Nephron (organoid): ENCODE results near the gene MYCN.
A peak's percentile ranks its signal among the peaks of the same experiment; 100 is the strongest.

Source experiments
- H3K27ac Mint-ChIP-seq, 3 experiments: 2 replicates each; pipeline ENCODE4 v1.8.0; 2020; ENCODE audit warnings: mixed read lengths in 3 of 3, mild to moderate bottlenecking in 2 of 3, moderate library complexity in 1 of 3
- H3K27me3 Mint-ChIP-seq: 2 replicates; pipeline ENCODE4 v1.8.0; 2021; ENCODE audit warnings: low read depth, mild to moderate bottlenecking, moderate library complexity, mixed read lengths
- H3K36me3 Mint-ChIP-seq: 2 replicates; pipeline ENCODE4 v1.8.0; 2020; ENCODE audit warnings: low read depth, mixed read lengths
- H3K4me1 Mint-ChIP-seq: 2 replicates; pipeline ENCODE4 v1.8.0; 2020; ENCODE audit warnings: mixed read lengths
- H3K4me3 Mint-ChIP-seq, 3 experiments: 2 replicates each; pipeline ENCODE4 v1.8.0; 2020; ENCODE audit warnings: mild to moderate bottlenecking in 3 of 3, mixed read lengths in 3 of 3, moderate library complexity in 2 of 3
- H3K9me3 Mint-ChIP-seq: 2 replicates; pipeline ENCODE4 v1.8.0; 2020; ENCODE audit warnings: mixed read lengths
- TF ChIP-seq, protein P1 (sequence below), 3 experiments: fragments of 200-600 bp; sonication (generic); IDR thresholded peaks; one replicate each; pipeline ENCODE4 v1.5.0; 2021; ENCODE audit warnings: antibody characterized with exemption in 3 of 3; ENCODE audit not compliant: unreplicated experiment in 3 of 3

Gene MYCN

DNA sequence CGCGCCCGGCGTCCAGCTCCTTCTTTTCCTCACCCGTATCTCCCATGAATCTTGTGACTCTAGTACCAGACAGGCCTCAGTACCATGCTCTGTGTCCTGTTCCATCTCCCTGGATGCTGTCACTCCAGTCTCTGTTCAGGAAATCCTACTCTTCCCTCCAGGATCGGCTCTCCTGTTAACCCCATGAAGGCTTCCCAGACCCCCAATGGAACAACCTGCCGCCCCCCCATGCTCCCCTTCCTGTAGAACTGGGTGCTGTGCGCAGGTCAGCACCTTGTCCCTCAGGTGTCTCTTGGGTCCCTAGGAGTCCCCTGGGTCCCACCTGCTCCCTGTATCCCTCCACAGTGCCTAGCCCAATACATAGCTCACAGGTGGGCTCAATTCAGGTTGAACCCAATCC lies 41.3 kb downstream of the MYCN start:
- peaks cover 8% of the 10 kb centered on the region for H3K27me3 Mint-ChIP-seq

DNA sequence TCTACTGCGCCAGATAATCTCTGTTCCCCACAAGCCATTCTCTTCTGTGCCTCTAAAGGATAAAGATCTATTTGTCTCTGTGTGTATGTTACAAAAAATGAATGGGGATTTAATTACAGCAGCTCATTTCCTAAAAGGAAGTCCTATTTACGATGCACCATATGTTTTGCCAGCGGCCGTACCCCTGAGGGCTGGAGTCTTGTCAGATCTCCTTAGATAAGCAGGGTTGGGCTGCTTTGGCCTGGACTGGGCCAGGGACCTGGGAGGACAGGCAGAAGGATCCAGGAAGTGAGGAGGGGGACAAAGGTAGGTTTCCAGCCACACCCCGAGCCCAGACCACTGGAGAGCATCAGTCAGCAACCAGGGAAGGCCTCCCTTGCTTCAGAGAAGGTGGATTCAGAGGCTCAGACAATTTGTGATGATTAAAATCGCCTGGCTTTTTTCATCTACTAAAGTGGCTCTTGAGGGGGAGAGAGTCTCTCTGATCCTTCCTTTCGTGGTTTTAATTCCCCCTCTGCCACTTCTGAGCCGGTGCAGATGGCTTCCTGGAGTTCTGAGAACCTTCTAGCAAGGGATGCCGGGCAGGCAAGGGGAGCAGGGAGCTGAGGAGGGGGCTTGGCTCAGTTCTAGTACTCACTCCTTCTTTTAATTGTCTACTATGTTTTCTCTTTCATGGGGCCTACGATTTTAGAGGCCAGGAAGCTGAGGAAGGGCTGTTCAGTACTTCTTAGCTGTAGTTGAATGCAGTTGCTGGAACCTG lies 42.1 kb downstream of the MYCN start:
- peaks cover 8% of the 10 kb centered on the region for H3K27me3 Mint-ChIP-seq
- TF ChIP-seq, protein P1, sequence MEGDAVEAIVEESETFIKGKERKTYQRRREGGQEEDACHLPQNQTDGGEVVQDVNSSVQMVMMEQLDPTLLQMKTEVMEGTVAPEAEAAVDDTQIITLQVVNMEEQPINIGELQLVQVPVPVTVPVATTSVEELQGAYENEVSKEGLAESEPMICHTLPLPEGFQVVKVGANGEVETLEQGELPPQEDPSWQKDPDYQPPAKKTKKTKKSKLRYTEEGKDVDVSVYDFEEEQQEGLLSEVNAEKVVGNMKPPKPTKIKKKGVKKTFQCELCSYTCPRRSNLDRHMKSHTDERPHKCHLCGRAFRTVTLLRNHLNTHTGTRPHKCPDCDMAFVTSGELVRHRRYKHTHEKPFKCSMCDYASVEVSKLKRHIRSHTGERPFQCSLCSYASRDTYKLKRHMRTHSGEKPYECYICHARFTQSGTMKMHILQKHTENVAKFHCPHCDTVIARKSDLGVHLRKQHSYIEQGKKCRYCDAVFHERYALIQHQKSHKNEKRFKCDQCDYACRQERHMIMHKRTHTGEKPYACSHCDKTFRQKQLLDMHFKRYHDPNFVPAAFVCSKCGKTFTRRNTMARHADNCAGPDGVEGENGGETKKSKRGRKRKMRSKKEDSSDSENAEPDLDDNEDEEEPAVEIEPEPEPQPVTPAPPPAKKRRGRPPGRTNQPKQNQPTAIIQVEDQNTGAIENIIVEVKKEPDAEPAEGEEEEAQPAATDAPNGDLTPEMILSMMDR (IDR thresholded peaks at IDR 0.05; ENCODE audit: unreplicated experiment in 3 of 3) = no peak
- peak overlapping the region in 1 of 3 experiments; percentile 9 for H3K4me3 Mint-ChIP-seq
- peaks cover 20% of the 10 kb centered on the region for H3K4me1 Mint-ChIP-seq
- H3K36me3 Mint-ChIP-seq = no peaks in the 10 kb centered on the region
- no peaks in the 10 kb centered on the region for H3K9me3 Mint-ChIP-seq
- peak overlapping the region; percentile 19 to 56 (median 23) for H3K27ac Mint-ChIP-seq

More for the DNA sequence above, 41.3 kb downstream of the MYCN start:
- TF ChIP-seq, protein P1 (IDR thresholded peaks at IDR 0.05; ENCODE audit: unreplicated experiment in 3 of 3) = no peak
- Mint-ChIP-seq H3K4me1 (peaks cover 20% of the 10 kb centered on the region), H3K27ac (no peak overlapping the region), H3K4me3 (no peak overlapping the region), H3K9me3 (no peaks in the 10 kb centered on the region), H3K36me3 (no peaks in the 10 kb centered on the region)

DNA sequence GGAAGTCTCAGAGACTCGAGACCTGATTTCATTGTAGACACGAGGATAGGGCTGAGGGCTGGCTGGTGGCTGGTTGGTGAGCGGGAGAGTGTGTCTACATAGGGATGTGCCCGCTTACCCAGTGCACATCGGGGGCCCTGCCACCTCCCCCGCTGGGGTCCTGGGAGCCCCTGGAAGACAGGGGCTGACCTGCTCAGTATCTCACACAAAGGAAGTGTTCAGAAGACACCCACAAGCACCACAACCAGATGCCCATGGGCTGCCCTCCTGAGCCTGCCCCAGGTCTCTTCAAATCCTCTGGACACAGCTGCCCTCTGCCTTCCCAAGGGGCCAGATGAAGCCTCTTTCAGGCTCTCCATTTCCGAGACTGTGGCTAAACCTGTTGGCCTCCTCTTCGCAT lies 43.1 kb downstream of the MYCN start:
- Mint-ChIP-seq H3K36me3 (no peaks in the 10 kb centered on the region), H3K4me1 (peaks cover 21% of the 10 kb centered on the region), H3K4me3 (no peak overlapping the region), H3K9me3 (no peaks in the 10 kb centered on the region), H3K27me3 (no peaks in the 10 kb centered on the region), H3K27ac (no peak overlapping the region)
- TF ChIP-seq, protein P1 (IDR thresholded peaks at IDR 0.05; ENCODE audit: unreplicated experiment in 3 of 3) = no peak

DNA sequence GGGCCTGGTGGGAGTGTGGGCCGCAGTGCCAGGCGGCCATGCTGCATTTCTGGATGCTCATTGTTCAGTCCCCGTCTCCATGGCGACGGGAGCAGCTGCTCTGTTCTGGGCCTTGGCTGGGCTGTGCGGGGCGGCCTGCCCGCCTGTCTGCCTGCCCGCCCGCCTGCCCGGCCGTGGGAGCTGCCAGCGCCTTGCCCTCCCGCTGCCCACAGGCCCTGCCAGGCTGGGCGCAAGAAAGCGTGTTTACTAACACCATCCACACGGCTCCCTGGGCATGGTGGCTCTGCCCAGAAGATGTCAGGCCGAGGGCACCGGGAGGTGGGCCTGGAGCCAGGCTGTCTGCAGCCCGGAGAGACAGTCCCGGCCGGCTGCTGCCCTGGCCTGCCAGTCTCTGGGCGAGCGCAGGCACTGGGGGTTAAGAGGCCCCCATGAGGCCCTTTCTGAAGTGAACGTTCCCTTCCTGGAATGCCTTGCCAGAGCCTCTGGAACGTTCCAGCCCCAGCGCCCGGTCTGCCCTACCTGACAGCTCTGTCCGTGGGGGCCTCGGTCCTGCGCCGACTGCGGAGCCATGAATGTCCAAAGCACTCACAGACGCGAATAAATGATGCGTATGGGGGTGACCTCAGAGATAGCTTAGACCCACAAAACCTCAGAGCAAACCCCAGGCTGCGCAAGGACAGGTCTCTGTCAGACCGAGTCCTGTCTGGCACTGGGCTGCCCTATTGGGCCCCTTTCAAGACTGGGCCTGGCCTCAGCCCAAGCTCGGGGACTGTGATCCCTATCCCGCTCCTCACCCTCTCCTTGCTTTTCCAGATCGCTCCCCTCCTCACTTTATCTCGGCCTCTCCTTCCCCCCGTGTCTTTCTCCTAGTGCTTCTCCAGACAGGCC lies 44.3 kb downstream of the MYCN start:
- Mint-ChIP-seq H3K4me3 (no peak overlapping the region), H3K27me3 (no peaks in the 10 kb centered on the region), H3K9me3 (no peaks in the 10 kb centered on the region), H3K4me1 (peaks cover 28% of the 10 kb centered on the region), H3K36me3 (no peaks in the 10 kb centered on the region), H3K27ac (peak overlapping the region in 2 of 3 experiments; percentile 15 to 75)
- TF ChIP-seq, protein P1 (IDR thresholded peaks at IDR 0.05; ENCODE audit: unreplicated experiment in 3 of 3) = no peak

DNA sequence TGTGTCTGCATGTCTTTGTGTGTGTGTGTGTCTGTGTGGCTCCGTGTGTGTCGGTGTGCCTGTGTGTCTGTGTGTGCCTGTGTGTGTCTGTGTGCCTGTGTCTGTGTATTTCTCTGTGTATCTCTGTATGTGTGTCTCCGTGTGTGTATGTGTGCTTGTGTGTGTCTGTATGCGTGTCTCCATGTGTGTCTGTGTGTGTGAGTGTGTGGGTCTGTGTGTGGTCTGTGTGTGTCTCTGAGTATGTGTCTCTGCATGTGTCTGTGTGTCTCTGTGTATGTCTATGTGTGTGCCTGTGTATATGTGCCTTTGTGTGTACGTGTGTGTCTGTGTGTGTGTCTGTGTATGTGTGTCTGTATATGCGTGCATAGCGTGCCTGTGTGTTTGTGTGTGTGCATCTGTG lies 45.2 kb downstream of the MYCN start:
- TF ChIP-seq, protein P1 (IDR thresholded peaks at IDR 0.05; ENCODE audit: unreplicated experiment in 3 of 3) = no peak
- no peak overlapping the region for H3K4me3 Mint-ChIP-seq

More for the DNA sequence above, 45.2 kb downstream of the MYCN start:
- no peak overlapping the region for H3K27ac Mint-ChIP-seq
- H3K27me3 Mint-ChIP-seq = no peaks in the 10 kb centered on the region
- no peaks in the 10 kb centered on the region for H3K36me3 Mint-ChIP-seq
- peaks cover 35% of the 10 kb centered on the region for H3K4me1 Mint-ChIP-seq
- H3K9me3 Mint-ChIP-seq = no peaks in the 10 kb centered on the region
